ENCODE results near the gene PRKD1.
"Not testable (repeated sequence)": the region's sequence is repeated elsewhere in the genome, so short reads cannot be mapped to it uniquely, and the experiment has no call there.

The PRKD1 gene

DNA sequence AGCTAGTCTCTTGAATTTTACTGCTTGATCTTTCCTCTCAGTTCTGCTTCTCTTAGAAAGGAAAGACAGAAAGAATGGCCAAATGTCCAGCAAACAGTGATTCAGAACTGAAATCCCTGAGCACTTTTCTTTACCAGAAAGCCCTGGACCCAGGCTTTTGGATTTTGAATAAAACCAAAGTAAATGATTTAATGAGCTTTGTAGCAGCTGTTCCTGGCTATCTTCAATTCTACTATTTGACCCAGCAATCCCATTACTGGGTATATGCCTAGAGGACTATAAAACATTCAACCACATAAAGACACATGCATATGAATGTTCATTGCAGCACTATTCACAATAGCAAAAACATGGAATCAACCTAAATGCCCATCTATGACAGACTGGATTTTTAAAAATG, 187.2 kb downstream of the PRKD1 start:
- no peak for DNase-seq (ENCODE audit: low read depth)

DNA sequence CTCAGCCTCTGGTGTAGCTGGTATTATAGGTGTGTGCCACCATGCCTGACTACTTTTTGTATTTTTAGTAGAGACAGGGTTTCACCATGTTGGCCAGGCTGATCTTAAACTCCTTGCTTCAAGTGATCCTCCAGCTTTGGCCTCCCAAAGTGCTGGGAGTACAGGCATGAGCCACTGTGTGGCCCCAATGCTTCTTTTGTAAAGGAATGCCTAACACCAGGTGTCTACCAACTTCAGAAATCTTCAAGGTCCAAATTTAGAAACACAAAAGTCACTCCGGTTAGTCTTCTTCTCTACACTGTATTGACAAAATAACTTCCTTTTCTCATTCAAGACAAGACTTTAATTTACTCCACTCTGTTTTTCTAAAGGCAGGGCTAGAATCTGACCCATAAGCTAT, 188.7 kb downstream of the PRKD1 start:
- DNase-seq (ENCODE audit: low read depth): no peak

DNA sequence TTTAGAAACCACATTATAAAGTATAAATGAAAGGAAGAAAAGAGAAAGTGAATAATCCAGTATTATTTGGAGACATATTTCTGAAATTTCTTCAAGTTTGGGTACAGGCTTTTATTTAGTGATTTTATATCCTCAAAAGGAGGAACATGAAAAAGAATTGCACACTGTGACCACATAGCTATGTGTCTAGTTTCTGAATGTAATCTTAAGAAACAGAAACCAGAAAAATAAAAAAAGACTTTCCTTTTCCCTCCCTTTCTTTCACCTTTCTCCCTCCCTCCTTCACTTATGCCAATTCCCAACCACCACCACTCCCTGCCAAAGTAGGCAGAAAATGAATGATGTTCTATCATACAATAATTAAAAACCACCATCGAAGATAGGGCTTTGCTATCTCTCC, 189.6 kb downstream of the PRKD1 start:
- no peak for DNase-seq (ENCODE audit: low read depth)

DNA sequence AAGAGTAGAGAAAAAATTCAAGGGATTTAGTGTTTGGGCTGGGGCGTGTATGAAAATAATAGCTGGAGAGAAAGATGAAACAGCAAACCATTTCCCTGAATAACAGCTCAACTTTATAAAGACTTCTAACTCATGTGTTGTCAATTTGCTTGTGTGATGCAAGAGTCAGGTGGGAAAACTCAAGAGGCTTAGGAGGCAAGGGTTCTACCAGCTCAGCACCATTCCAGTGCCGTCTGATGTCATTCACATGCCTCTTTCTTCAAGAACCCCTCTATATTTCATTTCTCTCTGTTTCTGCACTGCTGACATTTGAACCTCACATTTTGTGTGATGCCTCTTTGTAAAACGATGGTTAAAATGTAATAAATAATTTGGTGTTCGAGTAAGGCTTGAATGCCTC, 192.2 kb downstream of the PRKD1 start:
- no peak for DNase-seq (ENCODE audit: low read depth)

DNA sequence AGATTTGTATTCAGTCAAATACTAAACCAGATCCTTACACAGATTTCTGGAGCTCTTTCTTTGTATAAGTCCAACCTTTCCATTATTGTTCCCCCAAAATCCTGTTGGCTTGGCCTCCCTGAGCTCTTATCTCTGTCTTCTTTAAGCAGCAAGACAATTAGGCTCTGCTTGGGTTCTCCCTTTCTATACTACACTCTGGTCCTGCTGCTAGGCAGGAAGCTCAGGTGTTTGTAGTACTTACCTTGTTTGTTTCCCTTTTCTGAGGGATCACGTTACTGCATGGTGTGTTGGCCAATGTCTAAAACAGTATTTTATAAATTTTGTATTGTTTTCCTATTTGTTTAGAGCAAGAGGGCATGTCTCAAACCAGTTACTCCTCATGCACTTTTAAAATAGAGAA, 192.9 kb downstream of the PRKD1 start:
- no peak for DNase-seq (ENCODE audit: low read depth)

DNA sequence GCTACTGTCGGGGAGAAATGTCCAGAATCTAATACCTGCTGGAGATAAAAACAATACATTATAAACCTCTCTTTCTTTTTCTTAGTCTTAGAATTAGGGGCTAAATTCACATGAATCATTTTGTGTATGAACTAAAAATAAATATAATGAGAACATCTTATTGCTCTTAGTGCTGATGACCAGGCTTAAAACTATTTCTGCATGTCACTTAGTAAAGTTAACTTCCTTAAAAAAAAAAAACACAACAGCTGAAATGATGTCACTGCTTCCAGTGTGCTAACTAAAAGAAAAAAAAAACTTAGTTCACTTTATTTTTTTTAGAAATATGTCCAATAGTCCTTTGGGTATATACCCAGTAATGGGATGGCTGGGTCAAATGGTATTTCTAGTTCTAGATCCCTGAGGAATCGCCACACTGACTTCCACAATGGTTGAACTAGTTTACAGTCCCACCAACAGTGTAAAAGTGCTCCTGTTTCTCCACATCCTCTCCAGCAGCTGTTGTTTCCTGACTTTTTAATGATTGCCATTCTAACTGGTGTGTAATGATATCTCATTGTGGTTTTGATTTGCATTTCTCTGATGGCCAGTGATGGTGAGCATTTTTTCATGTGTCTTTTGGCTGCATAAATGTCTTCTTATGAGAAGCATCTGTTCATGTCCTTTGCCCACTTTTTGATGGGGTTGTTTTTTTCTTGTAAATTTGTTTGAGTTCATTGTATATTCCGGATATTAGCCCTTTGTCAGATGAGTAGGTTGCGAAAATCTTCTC, 200.9 kb downstream of the PRKD1 start:
- DNase-seq (ENCODE audit: low read depth): not testable (repeated sequence)

DNA sequence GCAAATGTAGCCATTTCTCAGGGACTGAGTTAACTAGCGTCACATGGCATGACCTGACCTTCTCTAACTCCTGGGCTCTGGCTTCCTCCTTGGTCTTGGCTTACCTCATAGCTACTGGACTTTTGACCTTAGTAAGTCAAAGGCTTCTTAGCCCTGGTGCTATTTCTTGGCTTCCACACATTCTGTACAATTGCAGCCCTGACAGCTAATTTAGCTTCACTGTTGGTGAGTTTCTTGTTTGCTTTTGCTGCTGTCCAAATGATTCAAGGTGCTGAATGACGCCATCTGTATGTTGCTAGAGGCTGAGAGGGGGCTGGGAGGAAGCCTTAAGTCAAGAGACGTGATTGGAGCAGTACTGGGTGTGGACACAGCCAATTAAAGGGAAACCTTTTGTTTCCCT, 202.7 kb downstream of the PRKD1 start:
- no peak for DNase-seq (ENCODE audit: low read depth)

DNA sequence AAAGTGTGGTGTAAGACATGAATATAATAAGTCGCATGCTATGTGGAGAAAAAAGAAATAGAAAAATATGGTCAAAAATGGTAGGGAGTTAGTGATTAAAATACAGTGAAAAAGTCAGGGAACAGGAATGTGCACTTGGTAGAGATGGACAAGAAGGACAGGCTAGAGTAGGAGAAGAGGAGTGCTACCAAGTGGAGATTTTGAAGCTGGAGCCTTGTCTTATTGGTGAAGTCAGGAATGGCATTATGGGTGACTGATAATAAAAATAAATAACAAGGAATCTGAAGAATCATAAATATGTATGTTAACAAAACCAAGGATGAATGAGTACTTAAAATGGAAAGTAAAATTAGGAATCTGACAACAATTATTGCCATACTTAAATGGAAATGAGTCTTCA, 204.8 kb downstream of the PRKD1 start:
- DNase-seq (ENCODE audit: low read depth): no peak

DNA sequence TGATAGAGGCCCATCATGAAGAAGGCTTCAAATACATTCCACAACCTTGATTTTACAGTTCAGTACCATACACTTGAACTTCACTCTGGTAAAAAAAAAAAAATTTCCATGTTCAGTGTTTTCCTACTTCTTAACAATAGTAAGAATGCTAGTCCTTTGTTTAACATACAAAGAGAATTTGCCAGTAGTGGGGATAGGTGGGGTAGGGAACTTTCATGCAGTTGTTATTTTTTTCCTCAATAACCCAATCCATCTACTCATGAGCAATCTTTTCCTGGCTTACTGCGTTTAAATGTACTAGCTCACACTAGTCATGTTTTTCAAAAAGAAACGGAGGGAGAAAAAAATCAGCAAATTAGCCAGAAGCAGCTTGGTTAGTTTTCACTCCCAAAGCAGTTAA, 206.1 kb downstream of the PRKD1 start:
- no peak for DNase-seq (ENCODE audit: low read depth)

DNA sequence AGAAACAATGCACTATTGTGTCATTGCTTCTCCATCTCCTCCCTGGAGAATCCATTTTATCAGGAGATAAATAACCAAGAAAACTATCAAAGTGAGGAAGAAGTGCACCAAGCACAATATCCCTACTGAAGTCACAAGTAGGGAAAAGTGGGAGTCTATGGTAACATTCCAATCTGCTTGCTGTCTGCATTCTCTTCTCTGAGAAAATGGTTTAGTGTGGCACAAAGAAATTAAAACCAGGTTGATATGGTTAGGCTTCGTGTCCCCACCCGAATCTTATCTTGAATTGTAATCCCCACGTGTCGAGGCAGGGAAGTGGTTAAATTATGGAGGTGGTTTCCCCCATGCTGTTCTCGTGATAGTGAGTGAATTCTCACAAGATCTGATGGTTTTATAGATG, 209.7 kb downstream of the PRKD1 start:
- DNase-seq (ENCODE audit: low read depth): no peak

DNA sequence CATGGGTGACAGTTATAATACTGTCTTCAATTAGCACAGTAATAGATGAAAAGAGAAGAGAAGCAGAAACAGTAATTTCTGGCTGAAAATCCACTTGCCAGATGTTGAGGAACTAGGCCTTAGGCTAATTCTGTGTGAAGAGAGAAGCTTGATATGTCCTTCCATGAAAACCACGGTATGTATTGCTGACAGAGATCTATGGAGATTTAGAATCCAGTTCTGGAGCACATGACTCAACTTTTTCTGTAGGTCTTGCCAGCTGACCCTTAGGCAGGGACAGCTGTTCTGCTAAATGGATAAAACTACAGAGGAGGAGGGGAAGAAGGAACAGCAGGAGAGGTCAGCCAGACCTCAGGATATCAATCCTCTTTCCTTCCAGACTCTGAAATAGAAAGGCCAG, 211.5 kb downstream of the PRKD1 start:
- DNase-seq (ENCODE audit: low read depth): no peak

DNA sequence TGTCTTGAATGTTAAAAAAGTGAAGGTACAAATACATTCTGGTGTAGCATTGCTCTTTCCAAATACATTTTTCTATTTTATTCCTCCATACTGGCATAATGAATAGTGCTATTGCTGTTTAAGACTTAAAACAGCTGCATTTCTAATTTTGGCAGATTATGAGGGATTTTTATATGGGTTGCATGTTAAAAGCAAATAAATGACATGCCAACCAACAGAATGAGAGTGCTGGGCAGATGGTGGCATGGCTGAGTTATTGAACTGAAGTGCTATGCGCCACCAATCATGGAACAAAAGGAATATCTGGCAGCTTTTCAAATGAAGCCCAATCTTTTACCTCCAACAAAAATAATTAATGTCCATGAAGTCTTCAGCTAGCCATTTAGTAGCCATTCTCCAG, 215.0 kb downstream of the PRKD1 start:
- no peak for DNase-seq (ENCODE audit: low read depth)

DNA sequence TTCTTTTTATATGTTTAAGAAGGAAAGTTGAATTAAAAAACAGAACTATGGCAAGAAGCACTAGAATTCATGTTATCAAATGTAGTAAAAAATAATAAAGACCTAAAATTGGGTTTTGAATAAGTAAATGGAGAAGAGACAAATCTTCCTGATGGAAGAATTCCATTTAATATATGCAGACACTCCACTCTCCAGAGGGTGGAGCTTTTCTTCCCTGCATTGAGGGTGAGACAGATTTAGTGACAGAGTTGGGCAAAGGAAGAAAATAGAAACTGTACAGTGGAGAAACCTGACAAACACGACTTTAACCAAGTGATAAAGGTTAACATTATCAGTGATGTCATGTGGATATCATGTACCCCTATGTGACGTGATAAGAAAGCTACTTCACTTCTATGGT, 217.6 kb downstream of the PRKD1 start:
- no peak for DNase-seq (ENCODE audit: low read depth)

DNA sequence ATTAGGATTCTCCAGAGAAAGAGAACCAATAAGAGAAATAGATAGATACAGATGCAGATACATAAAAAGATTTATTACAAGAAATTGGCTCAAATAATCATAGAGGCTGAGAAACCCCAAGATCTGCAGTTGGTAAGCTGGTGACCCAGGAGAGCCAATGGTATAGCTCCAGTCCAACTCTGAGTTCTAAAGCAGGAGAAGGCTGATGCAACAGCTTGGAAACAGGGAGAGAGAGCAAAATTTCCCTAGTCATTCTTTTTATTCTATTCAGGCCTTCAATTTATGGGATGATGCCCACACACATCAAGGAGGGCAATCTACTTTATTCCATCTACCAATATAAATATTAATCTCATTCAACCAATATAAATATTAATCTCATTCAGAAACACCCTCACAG, 218.2 kb downstream of the PRKD1 start:
- no peak for DNase-seq (ENCODE audit: low read depth)

DNA sequence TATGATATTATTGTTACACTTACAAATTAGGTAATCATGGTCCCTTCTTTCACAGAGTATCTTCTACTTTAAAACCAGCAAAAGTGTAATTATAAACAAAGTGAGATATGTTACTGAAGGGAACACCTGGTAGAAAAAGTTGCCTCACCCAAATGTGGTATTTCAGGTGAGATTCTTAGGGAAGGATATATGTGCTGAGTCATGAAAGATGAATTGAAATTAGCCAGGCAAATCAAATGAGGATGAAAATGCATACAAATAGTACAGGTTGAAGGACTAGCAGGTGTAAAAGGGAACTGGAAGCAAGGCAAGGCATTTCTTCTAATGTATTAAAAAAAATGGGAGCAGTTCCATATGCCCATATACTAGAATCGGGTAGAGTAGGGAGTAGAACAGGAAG, 220.9 kb downstream of the PRKD1 start:
- no peak for DNase-seq (ENCODE audit: low read depth)

DNA sequence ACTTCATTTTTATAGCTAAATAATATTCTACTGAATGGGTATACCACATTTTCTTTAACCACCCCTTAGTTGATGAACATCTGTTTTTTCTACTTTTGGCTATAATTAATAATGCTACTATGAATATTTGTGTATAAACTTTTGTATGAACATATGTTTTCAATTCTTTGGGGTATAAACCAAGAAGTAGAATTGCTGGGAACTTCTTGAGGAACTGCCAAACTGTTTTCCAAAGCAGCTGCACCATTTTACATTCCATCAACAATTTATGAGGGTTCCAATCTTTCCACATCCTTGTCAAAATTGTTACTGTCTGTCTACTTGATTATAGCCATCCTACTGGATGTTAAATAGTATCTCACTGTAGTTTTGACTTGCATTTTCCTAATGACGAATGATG, 221.8 kb downstream of the PRKD1 start:
- no peak for DNase-seq (ENCODE audit: low read depth)

DNA sequence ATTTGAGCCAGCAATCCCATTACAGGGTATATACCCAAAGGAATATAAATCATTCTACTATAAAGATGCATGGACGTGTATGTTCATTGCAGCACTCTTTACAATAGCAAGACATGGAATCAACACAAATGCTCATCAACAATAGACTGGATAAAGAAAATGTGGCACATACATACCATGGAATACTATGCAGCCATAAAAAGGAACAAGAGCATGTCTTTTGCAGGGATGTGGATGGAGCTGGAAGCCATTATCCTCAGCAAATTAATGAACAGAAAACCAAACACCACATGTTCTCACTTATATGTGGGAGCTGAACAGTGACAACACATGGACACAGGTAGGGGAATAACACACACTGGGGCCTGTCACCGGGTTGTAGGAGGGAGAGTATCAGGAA, 238.1 kb downstream of the PRKD1 start:
- not testable (repeated sequence) for DNase-seq (ENCODE audit: low read depth)

DNA sequence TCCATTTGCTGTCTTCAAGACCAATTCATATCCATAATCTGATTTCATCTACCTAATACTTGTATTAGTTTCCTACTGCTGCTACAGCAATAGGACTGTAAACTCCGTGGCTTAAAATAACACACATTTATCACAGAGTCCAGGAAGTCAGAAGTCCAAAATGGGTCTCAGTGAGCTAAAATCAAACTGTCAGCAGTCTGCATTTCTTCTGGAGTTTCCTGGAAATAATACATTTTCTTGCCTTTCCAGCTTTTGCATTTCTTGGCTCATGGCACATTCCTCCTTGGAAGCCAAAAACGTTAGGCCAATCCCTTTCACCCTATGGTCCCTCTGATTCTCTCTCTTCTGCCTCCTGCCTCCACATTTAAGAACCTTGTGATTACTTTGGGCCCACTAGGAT, 239.8 kb downstream of the PRKD1 start:
- no peak for DNase-seq (ENCODE audit: low read depth)

DNA sequence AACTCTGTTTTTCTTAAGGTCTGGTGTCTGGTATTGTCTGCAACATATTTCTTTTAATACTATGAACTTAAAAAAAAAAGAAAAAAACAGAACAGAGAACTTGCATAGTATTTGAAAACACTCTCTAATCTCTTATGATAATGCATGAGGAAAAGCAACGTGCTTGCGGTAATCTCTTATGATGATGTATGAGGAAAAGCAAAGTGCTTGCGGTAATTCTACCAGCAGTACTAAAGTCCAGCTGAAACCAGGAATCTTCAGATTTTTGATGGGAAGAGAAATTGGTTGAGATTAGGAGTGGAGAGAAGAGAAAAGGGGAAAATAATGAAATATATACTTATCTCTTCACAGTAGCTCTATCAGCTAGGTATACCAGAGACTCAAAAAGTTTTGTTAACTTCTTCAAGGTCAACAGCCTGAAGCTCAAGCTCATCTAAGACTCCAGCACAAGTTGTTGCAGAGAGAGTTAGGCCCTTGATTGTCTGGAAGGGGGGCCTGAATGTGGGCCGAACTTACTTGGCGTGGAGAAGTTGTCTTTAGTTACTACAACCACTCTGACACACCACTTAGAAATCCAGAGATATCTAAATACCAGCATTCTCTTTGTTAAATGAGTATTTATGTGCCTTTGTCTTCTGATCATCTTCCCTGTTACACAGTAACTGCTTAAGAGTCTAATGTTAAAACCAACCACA, 240.4 kb downstream of the PRKD1 start:
- DNase-seq (ENCODE audit: low read depth): no peak

DNA sequence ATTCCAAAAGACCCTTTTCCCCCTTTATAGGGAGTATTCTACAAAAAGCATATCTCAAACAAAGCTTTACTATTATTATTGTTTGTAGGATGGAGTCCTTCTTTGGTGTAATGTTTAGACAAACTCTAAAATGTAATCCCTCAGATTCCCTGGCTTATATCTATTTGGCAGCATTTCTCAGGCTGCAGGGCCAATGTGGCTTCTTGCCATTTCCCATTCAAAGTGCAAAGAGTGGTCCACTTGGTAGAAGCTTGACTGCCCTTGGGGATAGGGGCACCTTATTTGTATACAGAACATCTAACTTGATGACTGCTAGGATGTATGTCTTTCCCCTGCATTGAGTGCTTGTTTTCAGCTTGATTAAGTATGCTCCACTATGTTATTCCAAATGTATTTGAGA, 242.7 kb downstream of the PRKD1 start:
- no peak for DNase-seq (ENCODE audit: low read depth)

DNA sequence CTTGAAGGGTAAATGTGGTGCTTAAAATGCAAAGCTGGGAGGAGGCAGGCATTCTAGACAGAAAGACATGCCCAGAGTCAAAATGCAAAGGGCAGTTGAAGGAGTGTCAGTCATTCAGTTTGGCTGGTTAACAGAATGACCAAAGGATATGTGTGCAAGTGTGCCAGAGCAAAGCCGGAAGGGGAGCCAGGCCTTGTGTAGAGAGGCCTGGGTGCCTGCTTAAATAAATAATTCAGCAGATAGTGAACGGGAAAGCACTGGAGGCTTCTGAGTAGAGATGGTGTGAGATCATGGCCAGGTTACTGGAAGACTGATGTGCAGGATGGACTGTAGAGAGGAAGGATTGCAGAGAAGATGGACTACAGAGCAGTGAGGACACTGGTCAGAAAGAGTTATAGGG, 244.9 kb downstream of the PRKD1 start:
- DNase-seq (ENCODE audit: low read depth): no peak

DNA sequence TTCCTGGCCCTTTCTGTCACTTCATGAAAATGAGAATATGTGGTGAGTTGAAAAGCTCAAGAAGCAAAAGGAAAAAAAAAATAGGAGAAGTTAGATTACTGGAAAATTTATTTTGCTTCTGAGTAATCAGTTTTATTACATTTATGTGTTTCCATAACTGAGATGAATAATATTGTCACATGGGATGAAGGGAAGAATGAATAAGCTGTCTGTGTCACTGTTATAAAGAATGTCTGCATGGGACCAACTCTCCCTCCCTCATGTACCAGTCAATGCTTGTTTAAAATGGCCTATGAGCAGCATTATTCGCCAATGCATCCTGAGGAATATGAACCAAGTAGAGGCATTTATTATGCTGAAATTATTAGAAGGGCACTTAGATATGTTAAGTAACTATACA, 246.3 kb downstream of the PRKD1 start:
- no peak for DNase-seq (ENCODE audit: low read depth)

DNA sequence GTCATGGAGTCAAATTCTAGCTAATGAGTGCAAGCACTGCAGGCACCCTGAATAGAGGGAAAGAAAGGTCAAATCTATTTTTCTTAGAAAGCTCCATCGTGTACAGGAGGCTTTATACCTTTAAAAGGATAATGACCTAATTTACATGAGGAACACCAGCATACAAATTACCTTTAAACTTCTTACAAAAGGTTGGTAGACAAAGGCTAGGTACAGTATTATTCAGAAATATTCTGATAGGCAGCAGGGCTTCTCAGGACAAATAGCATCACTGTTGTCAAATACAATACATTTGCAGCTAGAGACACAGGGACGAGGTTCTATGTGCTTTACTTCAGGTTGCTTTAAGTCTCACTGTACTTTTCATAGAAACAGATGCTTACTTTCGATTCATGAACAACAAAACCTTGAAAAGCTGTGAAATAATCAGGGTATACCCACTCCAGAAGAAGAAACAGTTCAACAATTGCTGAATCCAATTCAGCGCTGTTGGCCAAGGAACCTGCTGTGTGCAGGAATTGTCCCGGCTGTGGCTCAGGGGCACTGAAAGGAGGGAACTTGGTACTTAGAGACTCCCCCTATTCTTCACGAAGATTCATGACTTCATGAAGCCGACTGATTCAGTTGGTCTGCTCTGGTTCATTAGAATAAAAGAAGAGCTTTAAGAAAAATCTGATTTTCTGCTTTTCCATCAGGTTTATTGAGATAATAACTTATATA, 252.9 kb downstream of the PRKD1 start:
- no peak for DNase-seq (ENCODE audit: low read depth)

All from stimulated activated CD8-positive, alpha-beta memory T cell treated with anti-CD3 and anti-CD28 coated beads, Interleukin-7, amount 100 ng/mL, for 24 hours (primary cell).